ENCODE results near the gene GNG3.
"Not testable (repeated sequence)": the region's sequence is repeated elsewhere in the genome, so short reads cannot be mapped to it uniquely, and the experiment has no call there.

GNG3 gene

DNA sequence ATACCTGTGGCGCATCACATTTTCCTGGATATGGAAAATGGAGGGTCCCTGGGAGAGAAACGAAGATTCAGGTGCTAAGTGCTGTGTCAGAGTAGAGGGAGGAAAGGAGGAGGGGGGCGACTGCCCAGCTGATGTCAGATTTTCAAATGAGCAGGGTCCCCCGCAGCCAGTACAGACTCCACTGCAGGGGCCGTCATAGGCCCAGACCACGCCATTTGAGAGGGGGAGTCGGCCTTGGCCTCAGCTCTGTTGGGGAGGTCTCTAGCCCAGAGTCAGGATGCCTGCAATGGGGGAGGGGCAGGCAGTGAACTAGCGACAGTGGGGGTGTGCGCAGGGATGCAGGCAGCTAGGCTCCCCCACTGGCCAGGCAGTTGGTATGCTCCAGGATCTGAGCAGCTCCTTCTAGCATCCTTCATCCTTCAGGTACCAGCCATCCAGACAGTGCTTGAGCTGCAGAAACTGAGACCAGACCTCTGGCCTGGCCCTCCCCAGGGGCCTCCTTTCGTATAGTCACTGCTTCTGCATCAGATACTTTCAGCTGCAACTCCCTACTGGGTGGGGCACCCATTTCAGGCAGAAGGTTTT is at the start of gene GNG3, which contains the start of gene BSCL2:
Gene GNG3 (plus strand): TSS at position 400 of the 585 bp plus-strand sequence. CDS start 620 bp downstream, outside the sequence.
Gene BSCL2 (minus strand): TSS at position 148 of the 585 bp plus-strand sequence. CDS start 229 bp downstream, outside the sequence.
- no peak for DNase-seq (ENCODE audit: low spot score)

DNA sequence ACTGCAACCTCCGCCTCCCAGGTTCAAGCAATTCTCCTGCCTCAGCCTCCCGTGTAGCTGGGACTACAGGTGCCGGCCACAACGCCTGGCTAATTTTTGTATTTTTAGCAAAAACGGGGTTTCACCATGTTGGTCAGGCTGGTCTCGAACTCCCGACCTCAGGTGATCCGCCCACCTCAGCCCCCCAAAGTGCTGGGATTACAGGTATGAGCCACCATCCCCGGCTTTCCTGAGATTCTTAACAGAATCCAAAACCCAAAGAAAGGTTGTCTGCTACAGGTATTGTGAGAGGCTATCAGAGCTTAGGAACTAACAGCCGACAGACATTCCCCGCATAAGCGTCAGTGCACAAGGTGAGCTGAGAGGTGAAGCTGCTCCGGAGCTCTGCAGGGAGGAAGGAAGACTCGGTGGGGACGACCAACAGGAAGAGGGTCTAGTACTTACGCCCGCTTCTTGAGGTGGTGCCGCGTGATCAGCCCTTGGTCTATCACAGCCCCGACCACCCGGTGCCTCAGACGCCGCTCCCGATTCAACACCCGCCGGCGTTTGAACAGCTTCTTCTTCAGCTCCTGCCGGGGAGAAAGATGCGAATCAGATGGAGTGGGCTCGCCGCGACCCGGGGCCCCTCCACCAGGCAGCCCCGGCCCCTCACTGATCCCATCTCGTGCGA is 42.9 kb upstream of the GNG3 start:
- peak; percentile 84 for DNase-seq (ENCODE audit: low spot score)

DNA sequence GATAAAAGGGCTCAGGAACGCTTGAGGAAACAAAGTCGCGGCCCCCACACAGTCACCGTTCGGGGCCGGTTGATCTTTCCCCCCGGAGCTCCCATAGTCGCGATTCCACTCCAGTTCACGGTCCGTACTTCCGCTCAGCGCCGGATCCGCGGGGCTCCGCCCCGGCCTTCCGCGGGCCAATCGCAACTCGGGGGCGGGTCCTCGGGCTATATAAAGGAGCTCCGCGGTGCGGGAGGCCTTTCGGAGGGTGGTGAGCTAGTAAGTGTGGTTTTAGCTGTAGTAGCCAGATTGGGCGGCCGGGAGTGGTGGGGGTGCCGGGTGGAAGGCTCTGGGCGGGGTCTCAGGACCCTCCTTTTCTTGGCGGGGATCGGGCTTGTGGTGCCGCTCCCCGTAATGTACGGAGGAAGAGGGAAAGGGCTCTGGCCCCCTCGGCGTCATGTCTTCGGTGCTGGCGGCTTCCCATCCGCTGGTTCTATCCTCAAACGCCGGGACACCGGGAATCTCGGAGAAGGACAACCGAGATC is 42.3 kb upstream of the GNG3 start, which contains the start of the genes C11orf98 and CSKMT:
Gene C11orf98 (minus strand): TSS at position 136 of the 524 bp plus-strand sequence. CDS start 41 bp downstream, at position 95.
Gene CSKMT (plus strand): TSS at position 238 of the 524 bp plus-strand sequence. CDS start 568 bp downstream, outside the sequence.
- DNase-seq (ENCODE audit: low spot score) = peak; percentile 95

DNA sequence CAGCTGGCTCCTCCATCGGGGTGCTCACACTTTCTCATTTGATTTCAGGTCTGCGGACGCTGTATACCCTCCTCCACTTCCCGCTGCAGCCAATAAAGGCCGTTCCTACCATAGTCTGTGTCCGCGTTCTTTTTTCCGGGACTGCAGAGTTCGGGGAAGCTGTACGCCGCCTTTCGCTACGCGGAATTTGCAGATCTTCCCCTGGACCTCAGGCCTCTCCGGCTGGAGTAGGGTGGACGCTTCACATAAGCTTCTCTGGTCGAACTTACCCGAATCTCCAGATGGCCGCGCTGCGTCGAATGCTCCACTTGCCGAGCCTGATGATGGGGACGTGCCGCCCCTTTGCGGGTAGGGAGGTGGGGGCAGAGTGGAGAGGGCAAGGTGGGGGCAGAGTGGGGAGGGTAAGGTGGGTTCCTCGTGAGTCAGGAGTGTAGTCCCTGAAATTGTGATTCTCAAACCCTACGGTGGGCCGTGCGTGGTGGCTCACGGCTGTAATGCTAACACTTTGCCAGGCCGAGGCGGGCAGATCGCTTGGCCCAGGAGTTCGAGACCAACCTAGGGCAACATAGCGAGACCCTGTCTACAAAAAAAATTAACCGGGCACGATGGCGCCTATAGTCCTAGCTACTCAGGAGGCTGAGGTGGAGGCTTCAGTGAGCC is 41.7 kb upstream of the GNG3 start:
- peak; percentile 58 for DNase-seq (ENCODE audit: low spot score)

DNA sequence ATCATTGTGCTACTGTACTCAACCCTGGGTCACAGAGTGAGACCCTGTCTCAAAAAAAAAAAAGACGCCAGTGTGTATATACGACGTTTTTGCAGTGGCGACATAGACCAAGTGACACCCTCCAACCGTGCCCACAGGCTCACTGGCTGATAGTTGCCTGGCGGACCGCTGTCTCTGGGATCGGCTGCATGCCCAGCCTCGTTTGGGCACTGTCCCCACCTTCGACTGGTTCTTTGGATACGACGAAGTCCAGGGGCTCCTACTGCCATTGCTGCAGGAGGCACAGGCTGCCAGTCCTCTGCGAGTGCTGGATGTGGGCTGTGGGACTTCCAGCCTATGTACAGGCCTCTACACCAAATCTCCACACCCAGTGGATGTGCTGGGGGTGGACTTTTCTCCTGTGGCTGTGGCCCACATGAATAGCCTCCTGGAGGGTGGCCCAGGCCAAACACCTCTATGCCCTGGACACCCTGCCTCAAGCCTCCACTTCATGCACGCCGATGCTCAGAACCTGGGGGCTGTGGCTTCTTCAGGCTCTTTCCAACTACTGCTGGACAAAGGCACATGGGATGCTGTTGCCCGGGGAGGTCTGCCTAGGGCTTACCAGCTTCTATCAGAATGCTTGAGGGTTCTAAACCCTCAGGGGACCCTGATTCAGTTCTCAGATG is 41.1 kb upstream of the GNG3 start:
- no peak for DNase-seq (ENCODE audit: low spot score)

DNA sequence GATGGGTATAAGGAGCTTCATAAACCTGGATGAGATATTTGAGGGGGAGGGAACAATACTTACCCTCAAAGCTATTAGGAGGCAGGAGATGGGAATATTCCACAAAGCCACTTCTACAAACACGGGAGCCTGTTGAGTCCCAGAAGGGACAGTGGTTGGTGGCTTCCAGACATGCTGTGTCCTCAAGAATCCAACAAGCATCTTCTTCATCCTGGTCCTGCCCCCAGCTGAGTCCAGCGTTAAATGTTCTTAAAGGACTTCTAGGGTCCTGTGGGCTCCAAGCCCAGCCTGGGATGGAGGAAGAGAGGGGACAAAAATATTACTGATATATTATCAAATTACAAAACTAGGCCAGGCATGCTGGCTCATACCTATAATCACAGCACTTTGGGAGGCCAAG is 40.0 kb upstream of the GNG3 start:
- DNase-seq (ENCODE audit: low spot score) = no peak

DNA sequence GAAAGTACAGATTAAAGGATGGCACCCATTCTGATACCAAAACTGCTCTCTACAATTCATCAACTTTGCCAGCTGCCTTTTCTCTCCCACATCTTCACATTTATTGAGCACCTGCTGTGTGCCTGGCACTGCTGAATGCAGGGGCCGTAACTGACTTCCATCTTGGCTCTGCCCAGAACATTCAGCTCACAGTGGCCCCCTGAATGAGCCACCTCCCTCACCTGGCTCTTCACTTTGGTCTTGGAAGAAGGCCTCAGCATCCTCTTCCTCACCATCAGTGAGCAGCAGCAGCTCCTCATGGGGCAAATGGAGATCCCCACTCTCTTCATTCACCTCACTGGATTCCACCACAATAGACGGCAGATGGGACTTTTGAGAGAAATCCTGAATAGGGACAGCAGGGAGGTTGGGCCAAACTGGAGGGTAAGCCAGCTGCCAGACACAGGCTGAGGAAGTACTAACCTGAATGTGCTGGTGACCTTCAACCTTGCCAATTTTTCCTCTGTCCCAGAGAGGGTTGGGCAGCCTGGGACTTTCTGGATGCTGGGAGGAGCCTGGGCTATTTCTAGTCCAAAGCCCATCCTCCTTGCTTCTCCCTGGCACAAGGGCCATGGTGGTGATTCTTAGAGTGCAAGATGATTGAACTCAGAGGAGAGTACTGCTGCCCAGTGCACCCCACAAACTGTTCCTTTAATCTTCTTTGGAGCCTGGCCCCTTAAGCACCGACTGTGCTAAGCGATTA is 37.9 kb upstream of the GNG3 start:
- no peak for DNase-seq (ENCODE audit: low spot score)

DNA sequence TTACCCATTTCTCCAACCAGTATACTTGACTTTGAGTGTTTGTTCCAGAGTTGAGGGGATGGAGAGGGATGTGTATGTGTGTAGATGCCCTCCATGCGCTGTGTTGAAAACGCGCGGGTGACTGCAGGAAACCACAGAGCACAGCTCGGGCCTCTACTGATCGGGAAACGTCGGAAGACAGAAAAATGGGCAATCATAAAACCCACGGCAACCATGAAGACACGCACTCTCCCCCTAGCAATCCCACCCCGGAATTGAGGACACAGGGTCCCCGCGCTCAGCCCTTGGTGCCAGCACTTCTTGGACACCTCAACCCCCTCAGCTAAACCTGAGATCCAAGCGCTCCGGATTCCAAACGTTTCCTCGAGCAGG is 36.3 kb upstream of the GNG3 start:
- DNase-seq (ENCODE audit: low spot score) = no peak

DNA sequence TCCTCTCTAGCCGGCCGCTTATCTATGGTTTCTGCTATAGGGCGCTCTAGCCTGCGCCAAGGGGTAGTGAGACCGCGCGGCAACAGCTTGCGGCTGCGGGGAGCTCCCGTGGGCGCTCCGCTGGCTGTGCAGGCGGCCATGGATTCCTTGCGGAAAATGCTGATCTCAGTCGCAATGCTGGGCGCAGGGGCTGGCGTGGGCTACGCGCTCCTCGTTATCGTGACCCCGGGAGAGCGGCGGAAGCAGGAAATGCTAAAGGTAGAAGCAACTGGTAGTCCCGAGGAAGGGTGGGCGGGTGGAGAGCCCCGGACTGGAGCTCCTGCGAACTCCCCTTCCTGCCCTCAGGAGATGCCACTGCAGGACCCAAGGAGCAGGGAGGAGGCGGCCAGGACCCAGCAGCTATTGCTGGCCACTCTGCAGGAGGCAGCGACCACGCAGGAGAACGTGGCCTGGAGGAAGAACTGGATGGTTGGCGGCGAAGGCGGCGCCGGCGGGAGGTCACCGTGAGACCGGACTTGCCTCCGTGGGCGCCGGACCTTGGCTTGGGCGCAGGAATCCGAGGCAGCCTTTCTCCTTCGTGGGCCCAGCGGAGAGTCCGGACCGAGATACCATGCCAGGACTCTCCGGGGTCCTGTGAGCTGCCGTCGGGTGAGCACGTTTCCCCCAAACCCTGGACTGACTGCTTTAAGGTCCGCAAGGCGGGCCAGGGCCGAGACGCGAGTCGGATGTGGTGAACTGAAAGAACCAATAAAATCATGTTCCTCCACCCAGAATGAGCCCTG is 35.7 kb upstream of the GNG3 start, which contains the start of the genes LBHD1 and UQCC3:
Gene LBHD1 (minus strand): TSS at position 660 of the 782 bp plus-strand sequence. CDS start 2,236 bp downstream, outside the sequence.
Gene UQCC3 (plus strand): TSS at position 66 of the 782 bp plus-strand sequence. CDS start 73 bp downstream, at position 139.
- DNase-seq (ENCODE audit: low spot score) = peak; percentile 90

DNA sequence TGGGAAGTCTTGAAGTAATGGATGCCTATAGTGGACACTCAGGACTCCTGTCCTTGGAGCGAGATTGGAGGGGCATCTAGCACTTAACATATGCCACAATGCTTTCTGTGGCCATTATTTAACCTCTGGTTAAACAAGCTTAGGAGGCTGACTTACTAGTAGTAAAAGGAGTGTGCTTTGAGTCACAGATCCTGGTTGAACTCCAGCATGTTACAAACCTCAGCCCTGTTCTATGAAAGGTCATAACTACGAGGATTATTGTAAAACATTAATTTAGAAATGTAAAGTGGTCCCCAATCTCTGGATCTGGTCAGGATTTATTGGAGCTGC is 34.3 kb upstream of the GNG3 start:
- DNase-seq (ENCODE audit: low spot score) = no peak

DNA sequence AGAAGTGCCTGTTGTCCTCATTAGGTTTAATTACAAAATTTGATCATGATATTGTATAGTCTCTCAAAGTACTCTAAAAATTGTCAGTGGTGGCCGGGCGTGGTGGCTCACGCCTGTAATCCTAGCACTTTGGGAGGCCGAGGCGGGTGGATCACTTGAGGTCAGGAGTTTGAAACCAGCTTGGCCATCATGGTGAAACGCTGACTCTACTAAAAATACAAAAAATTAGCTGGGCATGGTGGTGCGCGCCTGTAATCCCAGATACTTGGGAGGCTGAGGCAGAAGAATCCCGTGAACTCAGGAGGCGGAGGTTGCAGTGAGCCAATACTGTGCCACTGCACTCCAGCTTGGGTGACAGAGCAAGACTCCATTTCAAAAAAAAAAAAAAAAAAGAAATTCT is 32.1 kb upstream of the GNG3 start:
- DNase-seq (ENCODE audit: low spot score) = not testable (repeated sequence)

DNA sequence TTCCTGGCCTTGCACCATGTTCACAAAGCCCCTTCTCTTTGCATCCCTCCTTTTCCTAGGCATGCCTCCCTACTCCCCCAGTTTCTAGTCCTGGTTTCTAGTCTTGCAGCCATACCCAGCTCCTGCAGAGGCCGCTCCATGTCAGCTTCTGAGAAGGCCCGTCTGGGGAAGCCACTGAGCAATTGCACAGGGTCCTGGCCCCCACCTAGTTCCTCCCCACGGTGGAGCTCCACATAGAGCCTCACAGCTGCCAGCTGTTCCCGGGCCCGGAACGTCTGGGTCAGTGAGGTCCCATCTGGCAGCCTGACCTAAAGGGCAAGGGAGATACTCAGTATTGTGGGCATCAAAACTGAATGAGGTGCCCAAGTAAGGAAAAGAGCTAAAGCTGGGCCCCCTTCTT is 30.8 kb upstream of the GNG3 start:
- DNase-seq (ENCODE audit: low spot score) = no peak

DNA sequence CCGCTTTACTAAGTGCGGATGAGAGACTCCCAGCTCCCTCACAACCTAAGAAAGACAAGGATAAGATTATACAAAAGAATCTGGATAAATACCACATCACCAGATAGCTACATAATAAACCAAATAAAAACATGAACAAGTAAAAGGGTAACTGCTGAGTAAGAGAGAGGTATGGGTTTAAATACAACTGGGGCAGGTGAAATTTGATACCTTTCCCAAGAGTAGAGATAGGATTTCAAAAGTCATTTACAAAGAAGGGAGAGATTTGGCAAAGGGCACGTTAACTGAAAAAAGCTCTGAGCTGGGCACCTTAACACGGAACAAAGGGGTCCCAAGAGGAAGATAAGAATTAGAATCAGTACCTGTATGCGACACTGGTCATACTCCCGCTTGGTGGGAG is 30.3 kb upstream of the GNG3 start:
- no peak for DNase-seq (ENCODE audit: low spot score)

DNA sequence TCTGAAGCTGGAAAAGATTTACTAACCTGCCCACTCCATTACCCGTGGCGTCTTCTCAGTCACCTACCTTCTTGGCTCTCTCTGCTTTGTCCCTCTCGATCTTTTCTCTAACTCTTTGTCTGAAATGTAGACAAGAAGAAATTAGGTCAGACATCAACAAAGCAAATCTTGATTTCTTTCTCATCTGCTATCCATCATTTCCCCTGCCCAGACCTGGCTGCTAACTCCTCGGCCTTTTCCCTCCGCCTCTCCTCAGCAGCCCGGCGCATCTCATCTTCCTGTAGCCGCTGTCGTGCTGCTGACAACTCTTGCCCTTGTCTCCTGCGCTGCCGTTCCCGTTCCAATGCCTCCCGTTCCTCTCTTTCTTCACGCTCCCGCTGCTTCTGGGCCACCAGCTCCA is 29.8 kb upstream of the GNG3 start:
- DNase-seq (ENCODE audit: low spot score) = no peak

DNA sequence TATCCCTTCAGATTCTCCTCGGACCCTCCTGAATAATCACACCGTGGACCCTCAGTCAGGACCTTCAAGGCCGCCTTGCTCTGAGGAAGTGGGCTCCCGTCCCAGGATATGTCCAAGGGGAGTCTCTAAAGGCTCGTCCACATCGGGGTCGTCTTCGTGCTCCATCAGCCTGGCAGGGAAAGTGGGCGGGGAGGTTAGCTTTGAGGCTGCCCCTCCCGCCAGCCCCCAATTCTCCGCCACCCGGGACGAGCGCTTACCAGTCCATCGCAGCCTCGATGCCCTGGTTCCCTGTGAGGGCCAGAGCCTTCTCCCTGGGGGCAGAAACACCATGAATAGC is 29.1 kb upstream of the GNG3 start:
- DNase-seq (ENCODE audit: low spot score) = no peak

DNA sequence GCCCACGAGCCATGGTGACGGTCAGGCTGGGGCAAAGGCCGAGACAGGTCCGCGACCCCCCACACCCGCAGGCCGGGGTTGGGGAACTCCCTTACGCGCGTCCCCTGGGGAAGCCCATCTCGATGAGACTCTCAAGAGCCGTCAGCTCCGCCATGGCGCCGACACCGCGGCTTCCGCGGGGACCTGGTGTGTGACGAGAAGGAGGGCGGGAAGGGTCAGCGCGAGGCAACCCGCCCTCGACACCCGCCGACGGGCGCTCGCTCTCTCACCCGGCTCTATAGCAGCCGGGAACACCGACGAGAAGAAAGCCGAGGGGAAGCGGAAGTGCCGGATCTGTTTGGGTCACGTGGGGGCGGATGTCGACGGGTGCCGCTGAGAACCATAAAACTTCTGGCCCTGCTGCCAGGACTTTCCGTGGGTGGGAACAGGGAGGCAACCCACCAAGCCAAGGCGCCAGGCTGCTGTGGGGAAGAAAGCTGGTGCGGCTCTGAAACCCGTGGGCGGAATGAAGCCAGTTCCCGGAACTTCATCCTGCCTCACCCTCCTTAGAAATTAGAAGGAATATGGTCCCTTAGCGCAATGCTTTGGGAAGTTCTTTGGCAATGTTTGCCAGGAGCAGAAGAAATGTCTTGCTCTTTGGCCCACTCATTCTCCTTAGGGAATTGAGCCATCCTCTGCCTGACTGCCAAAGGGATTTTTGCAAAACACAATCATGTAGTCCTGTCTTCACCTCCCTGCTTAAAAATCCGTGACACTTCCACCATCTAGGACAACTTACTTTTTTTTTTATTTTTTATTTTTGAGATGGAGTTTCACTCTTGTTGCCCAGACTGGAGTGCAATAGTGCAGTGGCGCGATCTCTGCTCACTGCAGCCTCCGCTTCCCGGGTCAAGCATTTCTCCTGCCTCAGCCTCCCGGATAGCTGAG is 28.4 kb upstream of the GNG3 start, which contains the start of gene UBXN1:
Gene UBXN1 (minus strand): TSS at position 304 of the 927 bp plus-strand sequence. CDS start 150 bp downstream, at position 154.
- peak; percentile 89 for DNase-seq (ENCODE audit: low spot score)

DNA sequence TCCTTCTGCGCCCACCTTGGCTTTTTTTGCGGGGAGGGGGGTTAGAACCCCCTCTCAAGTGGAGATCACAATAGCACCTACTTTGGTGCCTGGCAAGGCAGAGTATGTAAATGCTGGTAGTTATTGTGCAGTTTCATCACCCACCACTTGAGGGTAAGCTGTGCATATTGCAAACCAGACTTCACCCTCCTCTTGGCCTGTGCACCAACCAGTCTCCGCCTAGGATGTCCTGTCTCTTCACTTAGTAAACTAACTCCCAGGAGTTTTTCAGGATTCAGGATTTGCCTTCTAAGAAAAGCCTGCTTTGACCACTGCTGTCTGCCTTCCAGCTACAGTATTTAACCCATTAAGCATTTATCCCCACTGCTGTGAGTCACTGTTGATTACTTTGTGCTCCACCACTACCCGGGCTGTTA is 26.6 kb upstream of the GNG3 start:
- peak; percentile 88 for DNase-seq (ENCODE audit: low spot score)

DNA sequence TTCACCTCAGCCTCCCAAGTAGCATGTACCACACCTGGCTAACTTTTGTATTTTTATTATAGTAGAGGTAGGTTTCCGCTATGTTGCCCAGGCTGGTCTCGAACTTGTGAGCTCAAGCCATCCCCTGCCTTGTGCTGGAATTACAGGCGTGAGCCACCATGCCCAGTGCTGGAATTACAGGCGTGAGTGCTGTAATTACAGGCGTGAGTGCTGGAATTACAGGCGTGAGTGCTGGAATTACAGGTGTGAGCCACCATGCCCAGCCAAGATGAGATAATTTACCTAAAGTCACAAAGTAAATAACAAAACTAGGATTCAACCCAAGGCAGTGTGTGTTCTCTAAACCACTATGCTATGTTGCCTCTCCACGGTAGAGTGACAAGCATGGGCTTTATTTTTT is 25.0 kb upstream of the GNG3 start:
- DNase-seq (ENCODE audit: low spot score) = no peak

Measured in NAMALWA (cell line).